K562 (cell line): ENCODE measurements around the gene MTOR. TPM values are rescaled to one million over a fixed set of nuclear protein-coding genes. Genes with fewer than 3 reads are reported as not detected.

Experiments
- ATAC-seq: fragments of 200-7000 bp; cut with Tn5 transposase; 3 replicates; pipeline ENCODE4 v1.9.1; 2020; ENCODE audit warnings: moderate library complexity
- BruUV-seq: library from RNA; stranded (reverse); fragments of 400-500 nt; replicated peaks from 2 replicates; lab custom pipeline; 2021; lab: Mats Ljungman, UMichigan
- CTCF ChIA-PET: fragments of 300-600 bp; formaldehyde crosslinking; extraction: SDS; loops from one replicate; lab custom pipeline; 2021; ENCODE audit warnings: low intra/inter-chr PET ratio; lab: Yijun Ruan, JAX
- POLR2A ChIA-PET: fragments of 300-600, 350-650 bp; sonication (Branson Sonifier 250); formaldehyde crosslinking; extraction: SDS; loops from one replicate; lab custom pipeline; 2021; ENCODE audit warnings: antibody characterized with exemption, inconsistent platforms; lab: Yijun Ruan, JAX
- DNase-seq, 4 experiments: peaks; one replicate each; pipeline versions ENCODE4 v3.0.0 to v3.0.0-alpha.2; 2011 to 2018; ENCODE audit warnings: low spot score in 3 of 4, mixed read lengths in 3 of 4; ENCODE audit errors: extremely low read depth in 1 of 4
- FAIRE-seq: peaks from 2 replicates; lab custom pipeline; 2011; peaks lifted over from hg19 to GRCh38; lab: Jason Lieb, UNC
- H2AFZ ChIP-seq: 2 replicates; pipeline ENCODE4 v1.6.0; 2011; ENCODE audit warnings: low read depth, low read length, control low read depth, inconsistent platforms
- H3K27ac ChIP-seq: fragments of 200-600 bp; 3 replicates; pipeline ENCODE4 v1.8.0; 2011; ENCODE audit warnings: low read depth, mild to moderate bottlenecking, control low read depth, inconsistent platforms, low read length, moderate library complexity, mixed read lengths; ENCODE audit errors: extremely low read depth
- H3K27me3 ChIP-seq, 2 experiments: fragments of 300-600 bp in 1 of 2; 2 replicates in 1 of 2; 3 replicates in 1 of 2; pipeline versions ENCODE4 v1.6.0 to v1.8.0; 2011; ENCODE audit warnings: inconsistent platforms in 2 of 2, low read length in 2 of 2, mild to moderate bottlenecking in 1 of 2, mixed read lengths in 1 of 2, moderate library complexity in 1 of 2; ENCODE audit not compliant: control insufficient read depth in 2 of 2, insufficient read depth in 2 of 2
- H3K36me3 ChIP-seq: fragments of 300-600 bp; 3 replicates; pipeline ENCODE4 v1.8.0; 2011; ENCODE audit warnings: mild to moderate bottlenecking, low read length, inconsistent platforms; ENCODE audit not compliant: control insufficient read depth, insufficient read depth
- H3K4me1 ChIP-seq, 2 experiments: fragments of 200-600 bp in 1 of 2; replicated peaks in 1 of 2; 2 replicates in 1 of 2; 3 replicates in 1 of 2; pipeline versions ENCODE4 v1.5.1 to v1.8.0; 2011; ENCODE audit warnings: inconsistent platforms in 2 of 2, low read length in 2 of 2, mild to moderate bottlenecking in 1 of 2, mixed read lengths in 1 of 2, moderate library complexity in 1 of 2; ENCODE audit not compliant: control insufficient read depth in 2 of 2, insufficient read depth in 2 of 2
- H3K4me2 ChIP-seq: 2 replicates; pipeline ENCODE4 v1.6.1; 2011; ENCODE audit warnings: low read length, control low read depth, inconsistent platforms, mixed read lengths; ENCODE audit not compliant: insufficient read depth
- H3K4me3 ChIP-seq: fragments of 200-600 bp; sonication (generic), shearing (Covaris generic); 2 replicates; pipeline ENCODE4 v1.5.1; 2016; ENCODE audit warnings: control low read depth, inconsistent platforms
- H3K79me2 ChIP-seq: fragments of 200-600 bp; 3 replicates; pipeline ENCODE4 v1.8.0; 2011; ENCODE audit warnings: low read length, inconsistent platforms; ENCODE audit not compliant: control insufficient read depth, insufficient read depth
- H3K9ac ChIP-seq, 2 experiments: 2 replicates each; pipeline versions ENCODE4 v1.6.0 to v1.6.1; 2011; ENCODE audit warnings: low read depth in 2 of 2, low read length in 2 of 2, control low read depth in 1 of 2, inconsistent platforms in 1 of 2, mild to moderate bottlenecking in 1 of 2, mixed read lengths in 1 of 2; ENCODE audit not compliant: insufficient read depth in 1 of 2
- H3K9me1 ChIP-seq: one replicate; pipeline ENCODE4 v1.6.0; 2011; ENCODE audit warnings: inconsistent platforms, mild to moderate bottlenecking, low read length, moderate library complexity; ENCODE audit not compliant: control insufficient read depth, insufficient read depth
- H3K9me3 ChIP-seq: replicated peaks from 2 replicates; pipeline ENCODE4 v1.5.1; 2011; ENCODE audit warnings: low read depth, low read length, inconsistent platforms; ENCODE audit not compliant: control insufficient read depth, insufficient read depth
- H4K20me1 ChIP-seq: replicated peaks from 2 replicates; pipeline ENCODE4 v1.6.1; 2011; ENCODE audit warnings: low read length, inconsistent platforms, mixed read lengths; ENCODE audit not compliant: control insufficient read depth, insufficient read depth
- CBFA2T3 ChIP-seq: fragments of 450-650 bp; IDR thresholded peaks from 2 replicates; pipeline ENCODE4 v1.6.1; 2017
- CHD1 ChIP-seq: fragments of 200-600 bp; sonication (generic); IDR thresholded peaks from one replicate; pipeline ENCODE4 v1.6.1; 2012; ENCODE audit warnings: mild to moderate bottlenecking, moderate library complexity, low read length, inconsistent platforms
- ZNF121 ChIP-seq: sonication (generic); formaldehyde crosslinking; conservative IDR thresholded peaks from 2 replicates; pipeline ENCODE4 v1.8.0; 2022; ENCODE audit warnings: missing genetic modification reagents
- ZNF277 ChIP-seq: fragments of 250-450 bp; sonication (Bioruptor Pico); IDR thresholded peaks from 2 replicates; pipeline ENCODE4 v1.8.0; 2022; ENCODE audit warnings: inconsistent platforms, mild to moderate bottlenecking, moderate library complexity, borderline replicate concordance
- WGBS: fragments of 100-300 bp; shearing (Covaris generic); methylation state at CpG from one replicate; pipeline ENCODE4 v1.1.6; 2016; ENCODE audit warnings: low coverage, mixed read lengths; ENCODE audit not compliant: insufficient coverage; ENCODE audit errors: missing lambda C conversion rate; 5-methylcytosine and 5-hydroxymethylcytosine counted together
- in situ Hi-C: fragments of 300-500 bp; cut with MboI; formaldehyde crosslinking; loops from 4 replicates; pipeline ENCODE4 v1.15.0; 2018; ENCODE audit warnings: inconsistent platforms, mixed read lengths
- intact Hi-C: fragments of 100-400 bp; cut with micrococcal nuclease; formaldehyde crosslinking; loops from 2 replicates; pipeline ENCODE4 v1.14.2; 2022
- polyA plus RNA-seq, 8 experiments: library from polyadenylated mRNA; depleted of rRNA in 4 of 8; stranded (reverse) in 5 of 8; unstranded in 3 of 8; fragments of >200 nt; fragmentation: Nextera tagmentation in 2 of 8; fragmentation: Illumina TruSeq in 1 of 8; extraction: Ambion mirVana in 2 of 8; extraction: Trizol in 1 of 8; gene quantifications; 2 replicates each; pipeline versions ENCODE4 v1.2.1 to v1.2.3, GENCODE V29; 2011 to 2014; ENCODE audit warnings: inconsistent platforms in 1 of 8, missing spikeins in 1 of 8
- total RNA-seq, 7 experiments: library from RNA; depleted of rRNA in 6 of 7; stranded (reverse); fragments of >200 nt in 6 of 7; fragmentation: Illumina TruSeq in 2 of 7; extraction: Trizol in 2 of 7; gene quantifications; 2 replicates each; pipeline versions ENCODE4 v1.2.1 to v1.2.3, GENCODE V29; 2011 to 2021; ENCODE audit warnings: low replicate concordance in 1 of 7

The MTOR gene
- total and polyA plus RNA-seq, 9 of the 15 experiments (the other 6 are each of a cell fraction or from before 2014, with no cell fraction given) = 11.4 to 71.4 (median 52.2) TPM

- in situ Hi-C loops = no loop called here
- ChIA-PET POLR2A (interaction anchor here (0.6 to 1.9 kb wide), 4 partner anchors 9 to 183 kb away, joined by 3 to 6 read pairs (median 3); partner anchors contain the start of gene UBIAD1), CTCF (no interaction called here)
- Histone ChIP-seq H3K4me3 (no peak overlapping the region), H3K36me3 (no peaks in the 10 kb centered on the region; the same call in 2 of the 3 replicates), H3K9ac (no peak overlapping the region), H3K9me3 (no peaks in the 10 kb centered on the region), H3K9me1 (no peaks in the 10 kb centered on the region), H3K79me2 (no peaks in the 10 kb centered on the region), H3K4me2 (no peak overlapping the region), H4K20me1 (peaks cover 5% of the 10 kb centered on the region; the same call in 1 of the 2 replicates), H3K27ac (no peak overlapping the region)
- WGBS = 3% methylated on average over 2 of the region's 2 CpGs
- DNase-seq = no peak
- no peak for FAIRE-seq
- intact Hi-C loops = no loop called here
- BruUV-seq = no TSS peak
- ATAC-seq = no peak
- TF ChIP-seq ZNF121 (CRISPR knock-in tag) (peak; percentile 74), CHD1 (no peak)
- TF ChIP-seq, all 486 proteins: peak for 1
- no peak overlapping the region for H2AFZ ChIP-seq
- H3K27me3 ChIP-seq = peaks cover 9 to 22% of the 10 kb centered on the region in 2 experiments; a peak in 3 of 5 replicates
- no peaks in the 10 kb centered on the region; a peak in 1 of 5 replicates for H3K4me1 ChIP-seq
Measured at GRCh38 chr1:11302366-11302765, 40.0 kb upstream of the MTOR start.

- H3K9ac ChIP-seq = 0 out of 4 replicates have a peak overlapping the region, but pooled peaks of 1 of the 2 experiments have one; percentile 14
- H3K4me1 ChIP-seq = no peaks in the 10 kb centered on the region; a peak in 1 of 5 replicates
- H4K20me1 ChIP-seq = peaks cover under 1% of the 10 kb centered on the region; the same call in 1 of the 2 replicates
- H3K4me2 ChIP-seq = no peak overlapping the region
- ATAC-seq (no peak), DNase-seq (no peak), FAIRE-seq (no peak)
- no peaks in the 10 kb centered on the region; the same call in 2 of the 3 replicates for H3K36me3 ChIP-seq
- TF ChIP-seq ZNF277 (CRISPR knock-in tag) (no peak), CBFA2T3 (0 out of 2 replicates have a peak, but pooled peaks have one; percentile 16)
- POLR2A ChIA-PET = interaction anchor here (0.6 to 1.5 kb wide), 5 partner anchors 10 to 184 kb away, joined by 3 to 4 read pairs (median 3); partner anchors contain the start of gene UBIAD1
- H3K4me3 ChIP-seq = no peak overlapping the region
- H3K9me1 ChIP-seq = no peaks in the 10 kb centered on the region
- WGBS = 13% methylated on average over 9 of the region's 9 CpGs
- H3K79me2 ChIP-seq = no peaks in the 10 kb centered on the region
- no TSS peak for BruUV-seq
- H2AFZ ChIP-seq = no peak overlapping the region
- H3K27ac ChIP-seq = no peak overlapping the region
- intact Hi-C loops = no loop called here
- CTCF ChIA-PET = interaction anchor here (0.6 kb wide), 1 partner anchor 8 kb away, joined by 3 read pairs; no protein-coding TSS in a partner anchor
- peaks cover 4 to 18% of the 10 kb centered on the region in 2 experiments; a peak in 3 of 5 replicates for H3K27me3 ChIP-seq
- H3K9me3 ChIP-seq = no peaks in the 10 kb centered on the region
- in situ Hi-C loops = no loop called here
Measured at GRCh38 chr1:11301601-11302000, 39.2 kb upstream of the MTOR start.
